HG02759 (cell line): ENCODE measurements around the gene FSTL4.
"Not testable (repeated sequence)": the region's sequence is repeated elsewhere in the genome, so short reads cannot be mapped to it uniquely, and the experiment has no call there.

Experiments used
- ATAC-seq: cut with Tn5 transposase; IDR thresholded peaks from one replicate; pipeline ENCODE4 v1.9.1; 2021; ENCODE audit warnings: mild to moderate bottlenecking, moderate library complexity; ENCODE audit not compliant: unreplicated experiment

FSTL4 gene

GRCh38 chr5:133214153-133214820 is 398.1 kb downstream of the FSTL4 start:
- no peak for ATAC-seq

- no peak for ATAC-seq
Observed at GRCh38 chr5:133205649-133206048, 406.7 kb downstream of the FSTL4 start.

- ATAC-seq = no peak
Observed at GRCh38 chr5:133205204-133205603, 407.1 kb downstream of the FSTL4 start.

- ATAC-seq = no peak
Observed at GRCh38 chr5:133203317-133204305, 408.7 kb downstream of the FSTL4 start.

- ATAC-seq = no peak
Observed at GRCh38 chr5:133202066-133202665, 410.2 kb downstream of the FSTL4 start.

GRCh38 chr5:133201310-133201709 is 411.0 kb downstream of the FSTL4 start:
- ATAC-seq = no peak

- ATAC-seq = no peak
Observed at GRCh38 chr5:133200256-133200655, 412.1 kb downstream of the FSTL4 start.

- ATAC-seq = no peak
Observed at GRCh38 chr5:133199417-133200178, 412.7 kb downstream of the FSTL4 start.

- ATAC-seq = no peak
Observed at GRCh38 chr5:133198511-133198910, 413.8 kb downstream of the FSTL4 start.

- no peak for ATAC-seq
Observed at GRCh38 chr5:133196441-133197085, 415.8 kb downstream of the FSTL4 start.

GRCh38 chr5:133195250-133195649 is 417.1 kb downstream of the FSTL4 start:
- ATAC-seq = no peak

GRCh38 chr5:133193794-133194193 is 418.5 kb downstream of the FSTL4 start:
- no peak for ATAC-seq

- no peak for ATAC-seq
Observed at GRCh38 chr5:133192716-133193115, 419.6 kb downstream of the FSTL4 start.

- ATAC-seq = no peak
Observed at GRCh38 chr5:133189881-133190280, 422.5 kb downstream of the FSTL4 start.

GRCh38 chr5:133179405-133179804 is 432.9 kb downstream of the FSTL4 start:
- ATAC-seq = no peak

- not testable (repeated sequence) for ATAC-seq
Observed at GRCh38 chr5:133170756-133171387, 441.5 kb downstream of the FSTL4 start.

- ATAC-seq = no peak
Observed at GRCh38 chr5:133164759-133165158, 447.6 kb downstream of the FSTL4 start.

- no peak for ATAC-seq
Observed at GRCh38 chr5:133163839-133164238, 448.5 kb downstream of the FSTL4 start.

GRCh38 chr5:133159543-133159942 is 452.8 kb downstream of the FSTL4 start:
- ATAC-seq = no peak
